Measurements from ENCODE around the gene EDIL3.
"Not testable (repeated sequence)": the region's sequence is repeated elsewhere in the genome, so short reads cannot be mapped to it uniquely, and the experiment has no call there.

EDIL3 gene

DNA sequence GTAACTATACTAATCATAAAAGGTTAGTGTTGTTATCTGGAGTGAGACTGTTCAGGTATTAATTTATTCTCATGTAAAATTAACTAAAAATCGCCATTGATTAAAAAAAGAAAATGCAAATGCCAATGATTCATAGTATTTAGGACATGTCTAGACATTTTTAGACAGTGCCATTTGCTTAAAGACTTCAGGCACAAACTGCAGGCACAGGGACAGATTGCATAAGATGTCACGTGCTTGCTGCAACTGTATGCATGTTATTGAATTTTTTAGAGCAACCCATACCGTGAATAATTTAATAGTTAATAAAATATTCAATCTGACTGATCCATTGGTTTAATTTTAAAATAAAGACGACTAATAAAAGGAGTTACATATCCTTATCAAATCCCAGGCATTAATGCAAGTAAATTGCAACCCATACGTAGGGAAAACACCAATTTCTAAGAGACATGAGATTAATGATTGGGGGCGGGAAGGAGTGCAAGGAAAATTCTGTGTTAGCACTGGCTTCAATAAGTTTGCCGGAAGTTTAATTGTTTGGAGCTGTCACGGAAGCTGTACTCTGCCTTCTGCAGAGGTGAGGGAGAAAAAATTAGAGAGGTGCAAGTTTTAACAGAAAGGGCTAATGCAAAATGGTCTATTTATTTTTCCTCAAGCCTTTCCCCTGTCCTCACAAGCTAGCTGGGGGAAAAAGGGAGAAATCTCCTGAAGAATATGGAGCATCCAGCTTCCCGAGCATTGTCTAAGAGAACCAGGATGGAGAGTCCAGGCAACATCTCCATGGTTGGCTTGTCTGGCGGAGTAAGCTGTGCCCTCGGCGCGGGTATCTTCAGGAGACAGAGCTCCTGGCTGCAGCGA, 2.9 kb downstream of the EDIL3 start:
- peak; percentile 30 for DNase-seq
- in situ Hi-C loops (cut with HindIII; ENCODE audit: low pct_ligation_motif_present, low pct_unique_long_range_greater_than_20kb, low sequenced_read_pairs): no loop called here

DNA sequence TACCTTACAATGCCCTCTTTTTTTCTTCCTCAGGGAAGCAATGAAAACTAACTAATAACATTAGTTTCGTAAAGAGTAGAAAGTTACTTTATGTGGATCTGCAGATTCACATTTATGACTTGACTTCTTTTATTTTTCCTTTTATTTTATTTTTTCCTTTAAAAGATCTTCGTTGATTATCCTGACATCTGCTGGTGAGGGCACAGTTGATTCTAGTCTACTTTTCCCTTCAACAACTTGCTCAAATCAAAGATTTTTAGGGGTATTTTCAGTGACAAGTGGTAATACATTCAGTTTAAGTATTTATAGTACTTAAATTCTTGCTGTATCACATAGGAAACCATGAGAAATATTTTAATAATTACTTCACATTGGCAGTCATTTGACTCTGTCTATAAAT, 4.9 kb downstream of the EDIL3 start:
- peak; percentile 51 for DNase-seq
- in situ Hi-C loops (cut with HindIII; ENCODE audit: low pct_ligation_motif_present, low pct_unique_long_range_greater_than_20kb, low sequenced_read_pairs): no loop called here

DNA sequence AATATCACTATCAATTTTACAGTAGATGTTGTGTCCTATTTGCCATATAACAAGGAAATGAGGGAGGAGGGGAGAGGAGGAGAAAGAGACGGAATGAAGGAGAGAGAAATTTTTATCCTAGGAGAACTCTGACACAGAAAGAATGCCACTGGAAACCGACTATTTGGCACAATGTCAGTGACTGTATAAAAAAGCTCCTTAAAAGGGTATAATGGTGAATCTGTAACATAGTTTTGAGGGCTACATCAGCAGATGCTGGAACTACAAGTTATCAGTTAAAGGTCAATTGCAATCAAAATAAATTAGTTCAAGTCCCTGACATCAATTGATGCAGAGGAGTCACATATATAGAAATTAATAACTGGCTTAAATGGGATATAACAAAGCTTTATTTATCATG, 5.7 kb downstream of the EDIL3 start:
- DNase-seq: peak; percentile 62
- in situ Hi-C loops (cut with HindIII; ENCODE audit: low pct_ligation_motif_present, low pct_unique_long_range_greater_than_20kb, low sequenced_read_pairs): no loop called here

DNA sequence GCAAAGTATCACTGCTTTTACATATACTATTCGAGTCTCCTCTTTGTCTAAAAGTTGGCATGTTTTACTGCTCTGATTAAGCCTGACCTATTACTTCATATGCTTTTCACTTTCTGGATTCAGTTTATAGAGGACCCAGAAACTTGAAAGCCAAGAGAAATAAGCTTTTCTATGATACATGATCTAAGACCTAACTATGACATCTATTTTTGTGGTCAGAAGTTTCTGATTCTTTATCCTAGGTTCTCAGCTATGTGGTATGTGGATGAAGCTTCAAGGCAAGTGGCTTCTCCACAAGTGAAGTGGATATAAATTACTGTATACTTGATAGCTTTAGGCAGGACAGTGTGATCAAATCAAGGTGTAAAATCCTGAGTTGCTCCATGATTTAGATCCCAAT, 6.3 kb downstream of the EDIL3 start:
- peak; percentile 61 for DNase-seq
- in situ Hi-C loops (cut with HindIII; ENCODE audit: low pct_ligation_motif_present, low pct_unique_long_range_greater_than_20kb, low sequenced_read_pairs): no loop called here

DNA sequence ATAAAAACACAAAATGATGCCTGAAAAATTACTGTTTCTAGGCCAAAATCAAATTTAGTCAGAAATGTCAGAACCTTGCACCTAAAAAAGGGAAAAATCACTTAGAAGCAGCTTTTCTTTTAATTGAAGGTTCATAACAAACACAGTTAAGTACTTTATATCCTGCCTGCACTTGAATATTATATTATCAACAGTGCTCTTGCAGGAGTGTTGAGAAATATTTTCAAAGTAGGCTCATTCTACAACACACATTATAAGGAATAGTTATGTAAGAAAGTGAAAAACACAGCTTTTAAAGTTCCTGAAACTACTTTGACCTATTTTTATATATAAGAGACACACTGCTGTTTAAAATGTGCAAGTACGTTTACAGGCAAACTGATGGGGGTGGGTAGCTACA, 8.3 kb downstream of the EDIL3 start:
- in situ Hi-C loops (cut with HindIII; ENCODE audit: low pct_ligation_motif_present, low pct_unique_long_range_greater_than_20kb, low sequenced_read_pairs): no loop called here
- DNase-seq: no peak

DNA sequence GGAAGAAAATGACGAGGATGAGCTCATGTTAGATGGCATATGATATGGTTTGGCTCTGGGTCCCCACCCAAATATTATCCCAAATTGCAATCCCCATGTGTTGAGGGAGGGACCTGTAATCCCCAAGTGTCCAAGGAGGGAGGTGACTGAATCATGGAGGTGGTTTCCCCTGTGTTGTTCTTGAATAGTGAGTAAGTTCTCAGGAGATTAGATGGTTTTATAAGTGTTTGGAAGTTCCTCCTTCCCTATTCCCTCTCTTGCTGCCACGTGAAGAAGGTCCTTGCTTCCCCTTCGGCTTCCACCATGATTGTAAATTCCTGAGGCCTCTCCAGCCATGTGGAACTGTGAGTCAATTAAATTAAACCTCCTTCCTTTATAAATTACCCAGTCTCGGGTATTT, 10.1 kb downstream of the EDIL3 start:
- in situ Hi-C loops (cut with HindIII; ENCODE audit: low pct_ligation_motif_present, low pct_unique_long_range_greater_than_20kb, low sequenced_read_pairs): no loop called here
- no peak for DNase-seq

DNA sequence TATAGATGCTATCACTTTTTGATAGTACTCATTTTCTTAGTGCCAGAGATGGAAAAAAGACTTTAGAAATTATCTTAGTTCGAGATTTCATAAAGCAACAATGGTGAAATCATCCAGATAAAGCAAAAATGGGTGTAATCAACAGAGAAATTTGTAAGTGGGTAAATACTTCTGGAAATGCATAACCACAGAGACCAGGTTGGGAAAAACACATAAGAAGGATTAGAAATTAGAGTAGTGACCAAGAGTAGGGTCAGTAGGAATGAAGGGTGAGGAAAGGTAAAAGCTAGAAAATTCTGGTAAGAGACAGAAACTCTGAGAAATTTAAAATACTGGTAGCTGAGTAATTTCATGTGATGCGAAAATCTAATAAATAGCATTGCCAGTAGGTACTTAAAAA, 11.2 kb downstream of the EDIL3 start:
- no peak for DNase-seq
- in situ Hi-C loops (cut with HindIII; ENCODE audit: low pct_ligation_motif_present, low pct_unique_long_range_greater_than_20kb, low sequenced_read_pairs): no loop called here

DNA sequence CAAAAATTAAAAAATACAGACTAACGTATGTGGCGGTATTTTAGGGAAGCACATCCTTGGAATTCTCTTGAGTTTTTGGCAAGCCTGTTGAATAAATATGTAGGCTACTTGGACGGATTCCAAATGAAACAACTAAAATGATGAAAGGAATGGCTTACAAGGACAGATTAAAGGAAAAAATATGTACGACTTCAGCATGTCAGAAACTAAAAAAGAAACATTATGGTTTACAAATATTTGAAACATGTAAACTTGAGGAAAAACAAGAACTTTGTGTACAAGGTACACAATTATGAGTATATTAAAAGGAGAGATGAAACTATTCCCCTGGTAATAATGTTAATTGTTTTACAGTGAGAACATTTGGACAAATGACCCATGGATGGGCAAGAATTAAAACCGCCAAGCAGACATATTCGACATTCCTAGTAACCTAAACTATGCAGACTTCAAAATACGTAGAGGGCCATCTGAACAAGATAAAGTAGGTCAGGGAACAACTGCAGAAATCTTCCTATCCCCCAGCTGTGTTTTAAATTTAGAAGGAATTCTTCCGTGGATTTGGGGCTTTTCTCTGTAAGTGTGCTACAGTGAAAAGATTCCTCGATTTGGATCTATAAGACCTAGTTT, 12.5 kb downstream of the EDIL3 start:
- DNase-seq: no peak
- in situ Hi-C loops (cut with HindIII; ENCODE audit: low pct_ligation_motif_present, low pct_unique_long_range_greater_than_20kb, low sequenced_read_pairs): no loop called here

DNA sequence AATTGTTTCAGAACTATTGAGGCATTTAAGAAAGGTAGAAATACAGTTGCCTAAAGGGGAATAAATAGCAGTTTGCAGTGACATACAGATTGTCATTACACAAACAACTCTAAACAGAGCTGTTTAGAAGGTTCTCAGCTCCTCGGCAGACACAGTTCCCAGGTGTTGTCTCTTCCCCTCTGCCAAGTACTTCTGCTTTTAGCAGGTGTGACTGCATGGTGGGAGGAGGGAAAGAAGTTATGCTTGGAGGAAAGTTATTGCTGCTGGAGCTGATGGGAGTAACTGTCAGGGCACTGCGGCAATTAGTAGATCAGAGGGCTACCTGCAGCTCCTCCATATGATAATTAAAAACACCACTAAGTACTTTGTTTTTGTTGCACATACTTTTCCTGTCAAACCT, 14.5 kb downstream of the EDIL3 start:
- DNase-seq: no peak
- in situ Hi-C loops (cut with HindIII; ENCODE audit: low pct_ligation_motif_present, low pct_unique_long_range_greater_than_20kb, low sequenced_read_pairs): no loop called here

DNA sequence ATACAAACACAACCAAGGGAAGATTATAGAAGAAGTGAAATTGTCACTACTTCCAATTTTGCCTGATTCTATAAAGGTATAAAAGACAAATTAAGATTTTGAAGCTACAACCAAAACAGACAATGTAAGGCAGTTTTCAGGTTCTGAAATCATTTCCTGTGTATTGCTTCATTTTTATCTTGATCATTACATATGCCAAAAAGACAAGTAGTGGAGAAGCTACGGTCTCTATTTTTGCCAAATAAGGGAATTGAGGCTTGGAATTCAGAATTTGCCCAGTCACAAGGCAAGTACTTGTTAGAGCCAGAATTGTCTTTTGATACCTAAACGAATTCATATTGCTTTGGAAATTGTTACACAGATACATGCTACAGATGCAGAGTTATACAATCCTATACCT, 20.6 kb downstream of the EDIL3 start:
- in situ Hi-C loops (cut with HindIII; ENCODE audit: low pct_ligation_motif_present, low pct_unique_long_range_greater_than_20kb, low sequenced_read_pairs): no loop called here
- no peak for DNase-seq

DNA sequence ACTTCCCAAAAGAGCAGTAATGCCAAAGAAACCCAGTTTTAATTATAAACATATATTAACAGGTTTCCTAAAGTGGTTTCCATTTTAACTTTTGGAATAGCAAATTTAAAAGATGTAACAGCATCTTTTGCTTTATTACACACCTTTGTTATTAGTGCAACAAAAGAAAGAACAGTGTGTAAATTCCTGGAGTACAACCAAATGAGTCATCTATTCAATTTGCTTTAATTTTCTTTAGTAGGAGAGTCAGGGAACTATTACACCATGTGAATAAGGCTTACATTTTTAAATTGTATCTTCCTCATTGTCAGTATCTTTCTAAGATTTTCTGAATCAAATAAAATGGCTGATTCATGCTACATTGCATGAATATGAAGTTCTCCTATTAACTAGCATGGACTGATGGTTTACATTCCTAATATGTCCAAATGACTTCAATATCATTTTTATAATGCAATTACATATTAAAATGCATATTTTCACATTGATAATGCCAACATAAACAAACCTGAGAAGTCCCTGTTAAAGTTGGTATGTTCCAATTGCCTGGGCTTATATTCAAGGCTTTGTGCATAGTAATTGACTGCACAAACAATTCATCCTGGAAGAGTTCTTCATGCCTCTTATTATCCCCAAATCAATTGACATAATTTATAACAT, 22.5 kb downstream of the EDIL3 start:
- DNase-seq: no peak
- in situ Hi-C loops (cut with HindIII; ENCODE audit: low pct_ligation_motif_present, low pct_unique_long_range_greater_than_20kb, low sequenced_read_pairs): no loop called here

DNA sequence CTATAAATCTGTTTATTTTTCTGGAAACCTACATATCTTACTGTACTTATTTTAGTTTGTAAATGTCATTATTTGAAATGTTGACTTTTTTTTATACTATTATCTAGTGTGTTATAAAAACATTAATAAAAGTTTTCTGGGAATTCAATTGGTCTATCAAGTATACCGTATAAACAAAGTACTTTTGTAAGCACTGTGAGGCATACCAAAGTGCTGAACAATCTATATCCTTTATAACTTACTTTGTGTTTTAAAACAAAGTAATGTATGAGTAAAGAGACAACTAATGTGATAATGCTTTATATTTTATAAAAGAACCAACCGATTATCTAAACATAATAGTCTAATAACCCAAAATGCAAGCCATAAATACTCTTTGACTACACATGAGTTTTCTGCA, 23.1 kb downstream of the EDIL3 start:
- in situ Hi-C loops (cut with HindIII; ENCODE audit: low pct_ligation_motif_present, low pct_unique_long_range_greater_than_20kb, low sequenced_read_pairs): no loop called here

DNA sequence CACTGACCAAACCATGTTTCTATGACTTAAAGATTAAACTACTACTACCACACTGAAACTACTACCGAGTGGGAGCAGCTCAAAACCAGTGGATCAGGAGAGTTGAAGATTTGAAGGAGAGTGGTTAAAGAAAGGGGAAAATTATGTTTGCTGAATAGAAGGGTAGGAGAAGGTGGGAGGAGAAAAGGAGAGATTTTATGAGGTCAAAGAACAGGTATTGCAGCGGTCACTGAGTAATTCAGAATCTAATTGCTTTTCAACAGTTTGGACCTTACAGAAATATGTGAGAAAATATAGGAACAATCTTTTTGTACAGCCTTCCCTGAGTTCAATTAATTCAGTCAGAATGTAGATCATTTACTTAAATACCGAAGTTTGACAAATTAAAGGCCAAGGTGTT, 24.6 kb downstream of the EDIL3 start:
- in situ Hi-C loops (cut with HindIII; ENCODE audit: low pct_ligation_motif_present, low pct_unique_long_range_greater_than_20kb, low sequenced_read_pairs): no loop called here
- no peak for DNase-seq

More for the DNA sequence above, 23.1 kb downstream of the EDIL3 start:
- DNase-seq: no peak

DNA sequence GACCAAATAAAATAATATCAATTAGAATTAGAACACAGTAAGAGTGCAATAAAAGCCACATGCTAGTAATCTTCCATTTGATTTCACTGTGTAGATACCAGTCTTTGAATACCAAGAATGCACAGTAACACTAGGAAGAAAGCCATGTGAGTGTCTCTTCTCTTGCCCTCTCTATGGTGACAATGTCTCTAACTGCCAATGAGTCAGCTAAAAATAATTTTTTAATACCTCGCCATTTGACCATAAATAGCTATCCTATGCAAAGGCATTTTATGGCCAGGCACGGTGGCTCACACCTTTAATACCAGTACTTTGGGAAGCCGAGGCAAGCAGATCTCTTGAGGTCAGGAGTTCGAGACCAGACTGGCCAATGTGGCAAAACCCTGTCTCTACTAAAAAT, 30.6 kb downstream of the EDIL3 start:
- in situ Hi-C loops (cut with HindIII; ENCODE audit: low pct_ligation_motif_present, low pct_unique_long_range_greater_than_20kb, low sequenced_read_pairs): no loop called here
- no peak for DNase-seq

DNA sequence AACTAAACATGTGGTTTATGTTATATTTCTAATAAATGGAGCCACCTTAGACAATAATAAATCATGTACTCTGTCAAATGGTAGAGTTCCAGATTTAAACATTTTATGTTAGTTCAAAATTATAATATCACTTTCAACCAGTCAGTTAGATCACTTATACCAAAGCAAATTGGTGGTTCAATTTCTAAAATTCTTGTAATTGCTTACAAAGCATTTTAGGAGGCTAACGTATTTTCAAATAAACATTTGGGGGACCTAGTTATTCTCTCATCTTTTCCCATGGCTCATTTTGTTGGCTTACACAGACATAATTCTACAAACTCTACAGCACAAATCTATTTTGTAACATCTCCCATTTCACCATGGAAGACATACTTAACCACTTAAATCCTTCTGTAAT, 39.9 kb downstream of the EDIL3 start:
- DNase-seq: no peak
- in situ Hi-C loops (cut with HindIII; ENCODE audit: low pct_ligation_motif_present, low pct_unique_long_range_greater_than_20kb, low sequenced_read_pairs): no loop called here

DNA sequence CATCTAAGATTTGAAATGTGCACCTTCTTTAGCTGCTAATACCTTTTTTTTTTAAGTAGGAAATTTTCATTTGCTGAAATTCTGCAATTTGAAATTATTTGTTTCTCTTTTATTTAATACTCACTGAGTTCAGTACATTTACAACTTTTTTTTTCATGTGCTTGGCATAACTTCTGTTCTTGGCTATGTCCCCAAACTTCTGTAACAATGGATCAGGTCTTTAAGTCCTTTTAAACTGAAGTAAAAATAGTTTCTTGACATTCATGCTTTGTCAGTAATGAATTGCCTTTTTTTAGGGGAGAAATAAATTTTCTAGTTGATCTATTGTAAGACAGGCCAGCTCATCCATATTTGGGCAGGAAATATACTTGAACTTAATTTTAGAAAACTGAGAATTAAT, 41.5 kb downstream of the EDIL3 start:
- in situ Hi-C loops (cut with HindIII; ENCODE audit: low pct_ligation_motif_present, low pct_unique_long_range_greater_than_20kb, low sequenced_read_pairs): no loop called here
- DNase-seq: no peak

DNA sequence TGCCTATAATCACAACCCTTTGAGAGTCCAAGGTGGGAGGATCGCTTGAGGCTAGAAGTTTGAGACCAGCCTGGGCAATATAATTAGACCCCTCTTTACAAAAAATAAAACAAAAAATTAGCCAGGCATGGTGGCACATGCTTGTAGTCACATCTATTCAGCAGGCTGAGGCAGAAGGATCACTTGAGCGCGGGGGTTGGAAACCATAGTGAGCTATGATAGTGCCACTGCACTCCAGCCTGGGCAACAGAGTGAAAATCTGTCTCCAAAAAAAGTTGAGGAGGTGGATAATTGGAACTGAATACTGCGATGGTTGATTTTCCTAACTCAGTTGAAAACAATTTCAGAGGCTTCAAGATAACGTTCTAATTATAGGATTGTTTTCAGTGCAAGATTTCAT, 52.6 kb downstream of the EDIL3 start:
- in situ Hi-C loops (cut with HindIII; ENCODE audit: low pct_ligation_motif_present, low pct_unique_long_range_greater_than_20kb, low sequenced_read_pairs): no loop called here

DNA sequence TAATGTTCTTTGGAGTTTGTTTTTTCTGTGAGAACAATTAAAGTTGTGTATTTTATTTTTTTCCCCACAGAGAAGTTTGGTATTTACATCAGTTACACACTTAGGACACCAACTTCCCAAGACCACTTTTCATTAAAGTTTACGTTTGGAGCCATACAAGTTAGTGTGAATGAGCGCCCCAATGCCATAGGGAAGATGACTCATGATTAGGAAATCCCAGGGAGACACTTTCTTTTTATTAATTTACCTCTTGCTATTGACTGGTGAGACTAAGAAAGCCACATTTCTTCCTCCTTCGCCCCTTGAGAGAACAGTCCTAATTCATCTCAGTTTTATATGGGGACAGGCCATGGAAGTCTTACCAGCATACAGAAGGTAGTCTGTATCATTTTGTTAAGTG, 57.1 kb downstream of the EDIL3 start:
- DNase-seq: no peak
- in situ Hi-C loops (cut with HindIII; ENCODE audit: low pct_ligation_motif_present, low pct_unique_long_range_greater_than_20kb, low sequenced_read_pairs): no loop called here

More for the DNA sequence above, 52.6 kb downstream of the EDIL3 start:
- no peak for DNase-seq

DNA sequence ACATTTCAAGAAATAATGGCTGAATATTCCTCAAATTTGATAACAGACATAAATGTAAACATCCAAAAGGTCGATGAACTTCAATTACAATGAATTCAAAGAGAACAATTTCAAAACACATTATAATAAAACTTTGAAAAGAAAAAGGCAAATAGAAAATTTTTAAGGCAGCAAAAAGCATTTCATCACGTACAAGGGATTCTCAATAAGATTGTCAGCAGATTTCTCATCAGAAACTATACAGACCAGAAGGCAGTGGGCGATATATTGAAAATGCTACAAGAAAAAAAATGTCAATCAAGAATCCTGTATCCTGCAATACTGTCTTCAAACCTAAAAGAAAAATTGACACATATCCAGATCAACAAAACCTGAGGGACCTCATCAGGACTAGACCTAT, 62.0 kb downstream of the EDIL3 start:
- in situ Hi-C loops (cut with HindIII; ENCODE audit: low pct_ligation_motif_present, low pct_unique_long_range_greater_than_20kb, low sequenced_read_pairs): no loop called here

DNA sequence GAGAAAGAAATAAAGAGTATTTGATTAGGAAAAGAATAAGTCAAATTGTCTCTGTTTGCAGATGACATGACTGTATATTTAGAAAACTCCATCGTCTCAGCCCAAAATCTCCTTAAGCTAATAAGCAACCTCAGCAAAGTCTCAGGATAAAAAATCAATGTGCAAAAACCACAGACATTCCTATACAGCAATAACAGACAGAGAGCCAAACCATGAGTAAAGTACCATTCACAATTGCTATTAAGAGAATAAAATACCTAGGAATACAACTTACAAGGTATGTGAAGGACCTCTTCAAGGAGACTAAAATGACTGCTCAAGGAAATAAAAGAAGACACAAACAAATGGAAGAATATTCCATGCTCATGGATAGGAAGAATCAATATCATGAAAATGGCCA, 66.9 kb downstream of the EDIL3 start:
- in situ Hi-C loops (cut with HindIII; ENCODE audit: low pct_ligation_motif_present, low pct_unique_long_range_greater_than_20kb, low sequenced_read_pairs); DNase-seq: not testable (repeated sequence)

More for the DNA sequence above, 62.0 kb downstream of the EDIL3 start:
- DNase-seq: no peak

Data from ACHN (cell line).